Measurements from ENCODE around the gene PHACTR4. TPM values are rescaled to one million over a fixed set of nuclear protein-coding genes. Genes with fewer than 3 reads are reported as not detected.

Gene PHACTR4
- total and polyA plus RNA-seq, 2 of the 13 experiments (the other 11 are each of a cell fraction or from before 2014, with no cell fraction given): 13.9 to 17.1 TPM

GRCh38 chr1:28371010-28371377, 1.5 kb downstream of the PHACTR4 start:
- H2AFZ ChIP-seq (ENCODE audit: low read length): no peak overlapping the region
- H3K27ac ChIP-seq (ENCODE audit: extremely low read length, insufficient read depth, low read length): peak overlapping the region; percentile 99
- DNase-seq (ENCODE audit: low spot score) (no peak), ATAC-seq (no peak), FAIRE-seq (no peak)
- H3K4me3 ChIP-seq (replicated peaks in 1 of 3; ENCODE audit: insufficient read depth in 1 of 3, low read depth in 2 of 3, low read length in 3 of 3): peak overlapping the region; percentile 70 to 86 (median 86)
- TF ChIP-seq ZNF430 (CRISPR knock-in tag; IDR thresholded peaks at IDR 0.05): no peak
- TF ChIP-seq SMAD9 (CRISPR knock-in tag; IDR thresholded peaks at IDR 0.05): no peak
- no peak for TF ChIP-seq RBFOX2 (IDR thresholded peaks at IDR 0.05; ENCODE audit: low read depth, low read length)
- TF ChIP-seq SIX4 (CRISPR knock-in tag; IDR thresholded peaks at IDR 0.05): no peak
- TF ChIP-seq ZNF646 (CRISPR knock-in tag; IDR thresholded peaks at IDR 0.05): no peak
- TF ChIP-seq ZSCAN12 (CRISPR knock-in tag; IDR thresholded peaks at IDR 0.05): no peak
- no peak for TF ChIP-seq KAT8 (CRISPR knock-in tag; IDR thresholded peaks at IDR 0.05)
- TF ChIP-seq ZNF615 (CRISPR knock-in tag; IDR thresholded peaks at IDR 0.05; ENCODE audit: borderline replicate concordance): no peak
- no peak for TF ChIP-seq XRCC5 (optimal IDR thresholded peaks at IDR 0.05; ENCODE audit: low read length)
- no peak for TF ChIP-seq NFYB (CRISPR knock-in tag; IDR thresholded peaks at IDR 0.05)
- TF ChIP-seq ZNF776 (CRISPR knock-in tag; IDR thresholded peaks at IDR 0.05): no peak
- no peak for TF ChIP-seq POGK (CRISPR knock-in tag; conservative IDR thresholded peaks at IDR 0.05)
- no peak for TF ChIP-seq HNRNPLL (IDR thresholded peaks at IDR 0.05; ENCODE audit: low read depth, low read length, poor library complexity, severe bottlenecking)
- TF ChIP-seq RFX1 (IDR thresholded peaks at IDR 0.05): no peak
- no peak for TF ChIP-seq ZNF143 (CRISPR knock-in tag; IDR thresholded peaks at IDR 0.05)
- TF ChIP-seq ZNF703 (CRISPR knock-in tag; IDR thresholded peaks at IDR 0.05; ENCODE audit: borderline replicate concordance): no peak
- TF ChIP-seq HNRNPK (IDR thresholded peaks at IDR 0.05; ENCODE audit: low read depth, low read length, poor library complexity, severe bottlenecking): no peak
- H3K36me3 ChIP-seq (replicated peaks in 1 of 2; ENCODE audit: control insufficient read depth in 1 of 2, insufficient read depth in 2 of 2, low read length in 2 of 2): no peaks in the 10 kb centered on the region; a peak in 1 of 5 replicates
- peaks cover 9% of the 10 kb centered on the region; the same call in 1 of the 2 replicates for H4K20me1 ChIP-seq (ENCODE audit: insufficient read depth, low read length)
- in situ Hi-C loops (cut with HindIII; ENCODE audit: extremely low pct_ligation_motif_present, low pct_unique_long_range_greater_than_20kb) (loop anchor here (25.0 kb wide), 1 partner anchor 284 kb away; the partner anchor contains the start of gene EYA3), intact Hi-C loops (cut with micrococcal nuclease; ENCODE audit: unreplicated experiment) (no loop called here)
- ChIA-PET POLR2A (interaction anchor here (0.6 to 2.0 kb wide), 3 partner anchors 42 to 277 kb away, joined by 3 to 9 read pairs (median 3); partner anchors contain the start of genes MED18, RCC1 and RNU11), CTCF (ENCODE audit: low intra/inter-chr PET ratio, low total read pairs) (no interaction called here)
- no peaks in the 10 kb centered on the region for H3K27me3 ChIP-seq (ENCODE audit: control insufficient read depth in 1 of 2, insufficient read depth in 2 of 2, low read length in 2 of 2)
- H3K9ac ChIP-seq (ENCODE audit: insufficient read depth, low read depth, low read length): peak overlapping the region; percentile 96
- 48% methylated on average over 5 of the region's 5 CpGs for WGBS (ENCODE audit: low lambda C conversion rate)
- H3K79me2 ChIP-seq (ENCODE audit: insufficient read depth, low read length): peaks cover 54% of the 10 kb centered on the region
- peak overlapping the region; percentile 82 for H3K4me2 ChIP-seq (ENCODE audit: low read depth, low read length)
- peaks cover 65% of the 10 kb centered on the region for H3K4me1 ChIP-seq (ENCODE audit: insufficient read depth, low read length)
- H3K9me3 ChIP-seq (ENCODE audit: low read length): no peaks in the 10 kb centered on the region
- BruUV-seq (replicated peaks): TSS peak; percentile 69
